GM12878 (cell line): ENCODE data around the gene SIX5. TPM values are rescaled to one million over a fixed set of nuclear protein-coding genes. Genes with fewer than 3 reads are reported as not detected.

Experiments used
- ATAC-seq: fragments of 200-7000 bp; cut with Tn5 transposase; 3 replicates; pipeline ENCODE4 v1.9.1; 2020; ENCODE audit warnings: mild to moderate bottlenecking, moderate library complexity
- BruUV-seq: library from RNA; stranded (reverse); fragments of 400-500 nt; replicated peaks from 2 replicates; lab custom pipeline; 2021; lab: Mats Ljungman, UMichigan
- CTCF ChIA-PET: fragments of 300-600 bp; sonication (Branson Sonifier 250); formaldehyde crosslinking; extraction: SDS; loops from one replicate; lab custom pipeline; 2021; ENCODE audit warnings: inconsistent platforms; lab: Yijun Ruan, JAX
- POLR2A ChIA-PET: fragments of 350-600 bp; formaldehyde crosslinking; extraction: SDS; loops from one replicate; lab custom pipeline; 2021; ENCODE audit warnings: inconsistent platforms; lab: Charles Lee
- RAD21 ChIA-PET: fragments of 300-600 bp; sonication (Branson Sonifier 250); formaldehyde crosslinking; loops from one replicate; lab custom pipeline; 2023; ENCODE audit warnings: antibody characterized with exemption; ENCODE audit not compliant: unreplicated experiment; lab: Charles Lee
- SMC1A ChIA-PET: fragments of 300-600 bp; sonication (Branson Sonifier 250); formaldehyde crosslinking; loops from one replicate; lab custom pipeline; 2023; ENCODE audit not compliant: unreplicated experiment, uncharacterized antibody; lab: Charles Lee
- DNase-seq: peaks from one replicate; pipeline ENCODE4 v3.0.0-alpha.2; 2011; ENCODE audit warnings: low read depth, low spot score
- FAIRE-seq: peaks from 3 replicates; lab custom pipeline; 2011; peaks lifted over from hg19 to GRCh38; lab: Jason Lieb, UNC
- H2AFZ ChIP-seq: 2 replicates; pipeline ENCODE4 v1.6.0; 2011; ENCODE audit warnings: low read depth, low read length, control low read depth; ENCODE audit not compliant: control insufficient read depth
- H3K27ac ChIP-seq: 2 replicates; pipeline ENCODE4 v1.5.1; 2011; ENCODE audit warnings: control low read depth; ENCODE audit not compliant: control insufficient read depth, insufficient read depth
- H3K27me3 ChIP-seq, 2 experiments: replicated peaks in 1 of 2; 2 replicates each; pipeline versions ENCODE4 v1.6.0 to v1.6.1; 2011; ENCODE audit warnings: low read length in 1 of 2; ENCODE audit not compliant: control insufficient read depth in 2 of 2, insufficient read depth in 2 of 2
- H3K36me3 ChIP-seq, 2 experiments: 2 replicates each; pipeline ENCODE4 v1.5.1; 2011; ENCODE audit warnings: low read length in 1 of 2; ENCODE audit not compliant: control insufficient read depth in 2 of 2, insufficient read depth in 2 of 2
- H3K4me1 ChIP-seq: 2 replicates; pipeline ENCODE4 v1.6.1; 2011; ENCODE audit warnings: mild to moderate bottlenecking, low read length, moderate library complexity, mixed read lengths; ENCODE audit not compliant: control insufficient read depth, insufficient read depth
- H3K4me2 ChIP-seq: 2 replicates; pipeline ENCODE4 v1.6.0; 2011; ENCODE audit warnings: control low read depth; ENCODE audit not compliant: control insufficient read depth, insufficient read depth
- H3K4me3 ChIP-seq: fragments of 200-600 bp; sonication (generic); 2 replicates; pipeline ENCODE4 v1.5.1; 2016
- H3K79me2 ChIP-seq: 2 replicates; pipeline ENCODE4 v1.6.0; 2011; ENCODE audit warnings: low read length; ENCODE audit not compliant: control insufficient read depth, insufficient read depth
- H3K9ac ChIP-seq: 2 replicates; pipeline ENCODE4 v1.8.0; 2011; ENCODE audit warnings: low read length, control low read depth, mixed read lengths; ENCODE audit not compliant: control insufficient read depth, insufficient read depth
- H3K9me3 ChIP-seq: replicated peaks from 3 replicates; pipeline ENCODE4 v1.5.1; 2011; ENCODE audit warnings: mild to moderate bottlenecking, low read length; ENCODE audit not compliant: control insufficient read depth, insufficient read depth
- H4K20me1 ChIP-seq: 2 replicates; pipeline ENCODE4 v1.6.0; 2011; ENCODE audit not compliant: control insufficient read depth, insufficient read depth
- CHD2 ChIP-seq: IDR thresholded peaks from 2 replicates; pipeline ENCODE4 v1.6.1; 2011; ENCODE audit warnings: low read depth, low read length, improper control_type of control experiment, borderline replicate concordance
- CREM ChIP-seq: IDR thresholded peaks from 2 replicates; pipeline ENCODE4 v1.6.1; 2014; ENCODE audit warnings: antibody characterized with exemption, low read depth
- EP300 ChIP-seq, 2 experiments: fragments of 150-350 bp in 1 of 2; IDR thresholded peaks; 2 replicates each; pipeline ENCODE4 v1.6.1; 2011 to 2012; ENCODE audit warnings: low read depth in 2 of 2, low read length in 2 of 2, borderline replicate concordance in 1 of 2, improper control_type of control experiment in 1 of 2, inconsistent platforms in 1 of 2; ENCODE audit not compliant: control insufficient read depth in 1 of 2
- JUNB ChIP-seq: IDR thresholded peaks from 2 replicates; pipeline ENCODE4 v1.6.1; 2016; ENCODE audit warnings: antibody characterized with exemption, mild to moderate bottlenecking
- KAT2A ChIP-seq: conservative IDR thresholded peaks from 2 replicates; pipeline ENCODE4 v1.6.1; 2011; ENCODE audit warnings: low read depth, low read length; ENCODE audit not compliant: control insufficient read depth
- NR2C1 ChIP-seq: fragments of 450-650 bp; IDR thresholded peaks from 2 replicates; pipeline ENCODE4 v1.6.1; 2017; ENCODE audit warnings: antibody characterized with exemption, mild to moderate bottlenecking, moderate library complexity
- RB1 ChIP-seq: fragments of 450-650 bp; formaldehyde crosslinking; IDR thresholded peaks from 2 replicates; pipeline ENCODE4 v1.6.1; 2017; ENCODE audit warnings: mild to moderate bottlenecking, borderline replicate concordance
- SIN3A ChIP-seq: IDR thresholded peaks from 2 replicates; pipeline ENCODE4 v1.6.1; 2012; ENCODE audit warnings: low read depth, low read length, improper control_type of control experiment
- SREBF2 ChIP-seq: IDR thresholded peaks from 2 replicates; pipeline ENCODE4 v1.6.1; 2012; ENCODE audit warnings: mild to moderate bottlenecking, low read length
- TCF12 ChIP-seq: IDR thresholded peaks from 2 replicates; pipeline ENCODE4 v1.6.1; 2011; ENCODE audit warnings: low read depth, mild to moderate bottlenecking, low read length
- TCF3 ChIP-seq: IDR thresholded peaks from 2 replicates; pipeline ENCODE4 v1.6.1; 2012; ENCODE audit warnings: low read depth, mild to moderate bottlenecking, low read length, borderline replicate concordance; ENCODE audit not compliant: insufficient read depth
- ZNF207 ChIP-seq: fragments of 450-650 bp; IDR thresholded peaks from 2 replicates; pipeline ENCODE4 v1.6.1; 2014; ENCODE audit warnings: antibody characterized with exemption, mild to moderate bottlenecking, borderline replicate concordance
- WGBS: methylation state at CpG from one replicate; pipeline ENCODE4 v1.1.6; 2016; ENCODE audit warnings: low lambda C conversion rate; ENCODE audit not compliant: insufficient replicate concordance, insufficient coverage; ENCODE audit errors: missing lambda C conversion rate; 5-methylcytosine and 5-hydroxymethylcytosine counted together
- in situ Hi-C: fragments of 300-500 bp; cut with MboI; formaldehyde crosslinking; loops from 9 replicates; pipeline ENCODE4 v1.14.3; 2018; ENCODE audit warnings: mixed read lengths
- intact Hi-C: fragments of 100-400 bp; cut with micrococcal nuclease; formaldehyde crosslinking; loops from one replicate; pipeline ENCODE4 v1.14.2; 2022; ENCODE audit not compliant: unreplicated experiment
- polyA plus RNA-seq, 11 experiments: library from polyadenylated mRNA; depleted of rRNA in 4 of 11; unstranded in 6 of 11; stranded (reverse) in 5 of 11; fragments of >200 nt; fragmentation: Nextera tagmentation in 4 of 11; fragmentation: Illumina TruSeq in 1 of 11; extraction: Ambion mirVana in 4 of 11; extraction: Trizol in 1 of 11; gene quantifications; 1 replicate in 1 of 11; 2 replicates in 10 of 11; pipeline versions ENCODE4 v1.2.1 to v1.2.3, GENCODE V29; 2011 to 2016; ENCODE audit warnings: inconsistent platforms in 2 of 11, missing spikeins in 2 of 11, low read depth in 1 of 11
- total RNA-seq, 4 experiments: library from RNA; depleted of rRNA in 3 of 4; stranded (reverse); fragments of >200 nt in 3 of 4; fragmentation: Illumina TruSeq in 1 of 4; extraction: Trizol in 1 of 4; gene quantifications; 2 replicates each; pipeline versions ENCODE4 v1.2.1 to v1.2.3, GENCODE V29; 2013 to 2021
- TF ChIP-seq, protein P1 (sequence below): IDR thresholded peaks from 2 replicates; pipeline ENCODE4 v1.6.1; 2011; ENCODE audit warnings: low read depth, mild to moderate bottlenecking, low read length, moderate library complexity, borderline replicate concordance; ENCODE audit errors: extremely low read depth
- TF ChIP-seq, protein P2 (sequence below): fragments of 450-650 bp; IDR thresholded peaks from 2 replicates; pipeline ENCODE4 v1.6.1; 2017; ENCODE audit warnings: borderline replicate concordance
- TF ChIP-seq, protein P3 (sequence below): fragments of 450-650 bp; IDR thresholded peaks from 2 replicates; pipeline ENCODE4 v1.6.1; 2017; ENCODE audit warnings: mild to moderate bottlenecking

Gene SIX5
- total and polyA plus RNA-seq, 10 of the 15 experiments (the other 5 are each of a cell fraction or from before 2014, with no cell fraction given) = 1.9 to 10.5 (median 3.0) TPM; not detected in 2

DNA sequence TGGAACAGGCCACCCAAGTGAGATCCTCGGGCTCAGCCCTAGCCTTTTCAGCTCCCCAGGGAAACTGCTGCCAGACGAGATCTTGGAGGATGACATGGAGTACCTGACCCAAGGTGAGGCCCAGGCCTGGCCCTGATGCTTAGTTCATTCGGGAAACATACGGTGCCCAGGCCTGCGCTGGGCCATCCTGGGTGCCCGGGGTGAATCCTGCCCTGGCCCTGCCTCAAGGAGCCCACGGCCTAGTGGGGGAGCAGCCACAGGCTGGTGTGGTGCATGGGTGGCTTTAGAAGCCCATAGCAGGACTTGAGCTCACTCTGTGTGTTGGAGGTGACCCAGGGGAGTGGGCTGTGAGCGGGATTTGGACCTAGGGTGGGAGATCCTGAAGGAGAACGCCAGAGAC lies 10.1 kb downstream of the SIX5 start:
- no TSS peak for BruUV-seq
- TF ChIP-seq CREM (no peak), TCF3 (no peak), KAT2A (no peak)
- TF ChIP-seq, protein P1, sequence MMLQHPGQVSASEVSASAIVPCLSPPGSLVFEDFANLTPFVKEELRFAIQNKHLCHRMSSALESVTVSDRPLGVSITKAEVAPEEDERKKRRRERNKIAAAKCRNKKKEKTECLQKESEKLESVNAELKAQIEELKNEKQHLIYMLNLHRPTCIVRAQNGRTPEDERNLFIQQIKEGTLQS = no peak
- ChIA-PET CTCF (no interaction called here), SMC1A (no interaction called here), RAD21 (interaction anchor here (1.2 kb wide), 1 partner anchor 10 kb away, joined by 3 read pairs; the partner anchor contains the start of gene SIX5), POLR2A (no interaction called here)
- H3K9me3 ChIP-seq = no peaks in the 10 kb centered on the region
- no peaks in the 10 kb centered on the region for H3K27me3 ChIP-seq
- in situ Hi-C loops (no loop called here), intact Hi-C loops (no loop called here)
- no peak overlapping the region for H3K4me2 ChIP-seq
- H2AFZ ChIP-seq = no peak overlapping the region
- WGBS = 26% methylated on average over 9 of the region's 9 CpGs
- DNase-seq (no peak), ATAC-seq (no peak), FAIRE-seq (no peak)
- no peak overlapping the region for H3K4me3 ChIP-seq
- H4K20me1 ChIP-seq = no peaks in the 10 kb centered on the region
- H3K36me3 ChIP-seq = no peaks in the 10 kb centered on the region
- no peak overlapping the region for H3K27ac ChIP-seq
- no peaks in the 10 kb centered on the region for H3K79me2 ChIP-seq
- no peaks in the 10 kb centered on the region for H3K4me1 ChIP-seq
- no peak overlapping the region for H3K9ac ChIP-seq

DNA sequence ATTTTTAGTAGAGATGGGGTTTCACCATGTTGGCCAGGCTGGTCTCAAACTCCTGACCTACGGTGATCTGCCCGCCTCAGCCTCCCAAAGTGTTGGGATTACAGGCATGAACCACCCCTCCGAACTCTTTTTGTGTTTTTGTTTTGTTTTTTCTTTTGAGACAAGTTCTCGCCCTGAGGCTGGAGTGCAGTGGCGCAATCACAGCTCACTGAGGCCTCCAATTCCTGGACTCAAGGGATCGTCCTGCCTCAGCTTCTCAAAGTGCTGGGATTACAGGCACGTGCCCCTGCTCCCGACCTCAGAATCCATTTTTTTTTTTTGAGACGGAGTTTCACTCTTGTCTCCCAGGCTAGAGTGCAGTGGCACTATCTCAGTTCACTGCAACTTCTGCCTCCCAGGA lies 11.4 kb downstream of the SIX5 start:
- Histone ChIP-seq H3K4me1 (no peaks in the 10 kb centered on the region), H2AFZ (no peak overlapping the region), H3K27ac (no peak overlapping the region), H4K20me1 (no peaks in the 10 kb centered on the region), H3K27me3 (no peaks in the 10 kb centered on the region), H3K79me2 (no peaks in the 10 kb centered on the region), H3K4me3 (no peak overlapping the region), H3K4me2 (no peak overlapping the region), H3K9me3 (no peaks in the 10 kb centered on the region), H3K9ac (no peak overlapping the region), H3K36me3 (no peaks in the 10 kb centered on the region)
- ATAC-seq (no peak), FAIRE-seq (no peak), DNase-seq (no peak)
- RAD21 ChIA-PET = interaction anchor here (1.2 kb wide), 1 partner anchor 12 kb away, joined by 3 read pairs; the partner anchor contains the start of gene SIX5
- BruUV-seq = no TSS peak
- in situ Hi-C loops = no loop called here
- intact Hi-C loops = no loop called here
- CTCF ChIA-PET = interaction anchor here (1.0 to 1.1 kb wide), 3 partner anchors 13 to 42 kb away, joined by 3 to 4 read pairs (median 3); no protein-coding TSS in a partner anchor
- SMC1A ChIA-PET = no interaction called here
- WGBS = 51% methylated on average over 9 of the region's 9 CpGs
- POLR2A ChIA-PET = no interaction called here
- TF ChIP-seq EP300 (IDR thresholded peaks at IDR 0.05; ENCODE audit: borderline replicate concordance in 1 of 2, control insufficient read depth in 1 of 2, low read depth in 2 of 2, low read length in 2 of 2) (no peak), TCF12 (no peak), NR2C1 (no peak), CHD2 (no peak), SIN3A (no peak), SREBF2 (no peak), JUNB (no peak), RB1 (no peak), ZNF207 (no peak)
- TF ChIP-seq, protein P2, sequence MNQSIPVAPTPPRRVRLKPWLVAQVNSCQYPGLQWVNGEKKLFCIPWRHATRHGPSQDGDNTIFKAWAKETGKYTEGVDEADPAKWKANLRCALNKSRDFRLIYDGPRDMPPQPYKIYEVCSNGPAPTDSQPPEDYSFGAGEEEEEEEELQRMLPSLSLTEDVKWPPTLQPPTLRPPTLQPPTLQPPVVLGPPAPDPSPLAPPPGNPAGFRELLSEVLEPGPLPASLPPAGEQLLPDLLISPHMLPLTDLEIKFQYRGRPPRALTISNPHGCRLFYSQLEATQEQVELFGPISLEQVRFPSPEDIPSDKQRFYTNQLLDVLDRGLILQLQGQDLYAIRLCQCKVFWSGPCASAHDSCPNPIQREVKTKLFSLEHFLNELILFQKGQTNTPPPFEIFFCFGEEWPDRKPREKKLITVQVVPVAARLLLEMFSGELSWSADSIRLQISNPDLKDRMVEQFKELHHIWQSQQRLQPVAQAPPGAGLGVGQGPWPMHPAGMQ = no peak
- TF ChIP-seq, protein P3, sequence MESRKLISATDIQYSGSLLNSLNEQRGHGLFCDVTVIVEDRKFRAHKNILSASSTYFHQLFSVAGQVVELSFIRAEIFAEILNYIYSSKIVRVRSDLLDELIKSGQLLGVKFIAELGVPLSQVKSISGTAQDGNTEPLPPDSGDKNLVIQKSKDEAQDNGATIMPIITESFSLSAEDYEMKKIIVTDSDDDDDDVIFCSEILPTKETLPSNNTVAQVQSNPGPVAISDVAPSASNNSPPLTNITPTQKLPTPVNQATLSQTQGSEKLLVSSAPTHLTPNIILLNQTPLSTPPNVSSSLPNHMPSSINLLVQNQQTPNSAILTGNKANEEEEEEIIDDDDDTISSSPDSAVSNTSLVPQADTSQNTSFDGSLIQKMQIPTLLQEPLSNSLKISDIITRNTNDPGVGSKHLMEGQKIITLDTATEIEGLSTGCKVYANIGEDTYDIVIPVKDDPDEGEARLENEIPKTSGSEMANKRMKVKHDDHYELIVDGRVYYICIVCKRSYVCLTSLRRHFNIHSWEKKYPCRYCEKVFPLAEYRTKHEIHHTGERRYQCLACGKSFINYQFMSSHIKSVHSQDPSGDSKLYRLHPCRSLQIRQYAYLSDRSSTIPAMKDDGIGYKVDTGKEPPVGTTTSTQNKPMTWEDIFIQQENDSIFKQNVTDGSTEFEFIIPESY = no peak
